NCI-H510A treated with DMSO at 0.1 percent for 48 hours (cell line): ENCODE measurements around the gene TP53RK.
A peak's percentile ranks its signal among the peaks of the same experiment; 100 is the strongest.

ENCODE experiments used
- DNase-seq: peaks from one replicate; lab custom pipeline; 2025; lab: John Stamatoyannopoulos, UW

Gene TP53RK

DNA sequence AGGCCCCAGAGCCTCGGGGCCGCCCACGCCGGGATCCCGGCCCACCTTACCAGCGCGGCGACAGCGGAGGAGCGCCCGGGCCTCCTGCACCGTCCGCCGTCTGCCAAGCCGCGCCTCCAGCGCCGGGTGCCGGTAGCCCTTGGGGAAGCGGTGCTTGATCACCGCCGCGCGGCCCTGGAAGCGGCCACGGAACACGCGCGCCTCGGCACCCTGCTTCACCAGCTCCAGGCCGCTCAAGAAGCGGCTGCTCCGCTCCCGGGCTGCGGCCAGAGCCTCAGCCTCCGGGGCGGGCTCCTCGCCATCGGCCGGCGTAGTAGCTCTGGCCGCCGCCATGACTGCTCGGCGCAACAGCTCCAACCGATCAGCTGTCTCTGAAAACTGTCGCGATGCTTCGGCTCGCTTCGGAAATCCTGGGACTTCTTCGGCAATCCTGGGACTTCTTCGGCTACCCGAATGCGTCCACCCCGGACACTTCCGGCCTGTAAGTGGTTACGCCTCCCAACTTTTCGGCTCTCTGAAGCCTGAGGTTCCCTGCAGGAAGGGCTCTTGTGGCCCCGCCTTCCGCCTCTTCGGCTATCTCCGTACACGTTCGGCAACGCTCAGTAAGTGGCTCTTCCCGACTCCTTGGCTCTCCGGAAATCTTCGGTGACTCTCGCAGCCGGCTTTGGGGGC is at the start of gene TP53RK:
Gene TP53RK, minus strand, starts transcription at position 363 of the 672 bp plus-strand sequence. Its CDS starts 30 bp downstream, at position 333.
- peak; percentile 93 for DNase-seq

DNA sequence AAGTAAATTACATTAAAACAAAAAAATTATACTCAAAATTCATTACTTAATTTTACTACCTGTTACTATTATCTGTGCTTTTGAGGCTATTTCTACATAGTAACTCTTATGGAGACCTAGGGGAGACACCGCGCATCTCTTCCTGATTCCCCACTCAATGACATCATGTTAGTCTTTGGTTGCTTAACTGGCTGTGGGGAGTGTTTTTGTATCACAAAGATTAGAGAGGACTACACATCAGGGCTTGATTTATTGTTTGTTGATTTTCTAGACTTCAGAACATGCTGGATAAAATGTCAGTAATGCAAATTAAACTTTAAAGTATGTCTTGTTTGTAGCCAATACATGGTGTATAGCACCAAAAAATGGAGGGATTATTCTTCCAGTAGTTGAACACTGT is 46.2 kb upstream of the TP53RK start:
- DNase-seq: peak; percentile 13

- no peak for DNase-seq
Observed at GRCh38 chr20:46731770-46732169, 42.5 kb upstream of the TP53RK start.

DNA sequence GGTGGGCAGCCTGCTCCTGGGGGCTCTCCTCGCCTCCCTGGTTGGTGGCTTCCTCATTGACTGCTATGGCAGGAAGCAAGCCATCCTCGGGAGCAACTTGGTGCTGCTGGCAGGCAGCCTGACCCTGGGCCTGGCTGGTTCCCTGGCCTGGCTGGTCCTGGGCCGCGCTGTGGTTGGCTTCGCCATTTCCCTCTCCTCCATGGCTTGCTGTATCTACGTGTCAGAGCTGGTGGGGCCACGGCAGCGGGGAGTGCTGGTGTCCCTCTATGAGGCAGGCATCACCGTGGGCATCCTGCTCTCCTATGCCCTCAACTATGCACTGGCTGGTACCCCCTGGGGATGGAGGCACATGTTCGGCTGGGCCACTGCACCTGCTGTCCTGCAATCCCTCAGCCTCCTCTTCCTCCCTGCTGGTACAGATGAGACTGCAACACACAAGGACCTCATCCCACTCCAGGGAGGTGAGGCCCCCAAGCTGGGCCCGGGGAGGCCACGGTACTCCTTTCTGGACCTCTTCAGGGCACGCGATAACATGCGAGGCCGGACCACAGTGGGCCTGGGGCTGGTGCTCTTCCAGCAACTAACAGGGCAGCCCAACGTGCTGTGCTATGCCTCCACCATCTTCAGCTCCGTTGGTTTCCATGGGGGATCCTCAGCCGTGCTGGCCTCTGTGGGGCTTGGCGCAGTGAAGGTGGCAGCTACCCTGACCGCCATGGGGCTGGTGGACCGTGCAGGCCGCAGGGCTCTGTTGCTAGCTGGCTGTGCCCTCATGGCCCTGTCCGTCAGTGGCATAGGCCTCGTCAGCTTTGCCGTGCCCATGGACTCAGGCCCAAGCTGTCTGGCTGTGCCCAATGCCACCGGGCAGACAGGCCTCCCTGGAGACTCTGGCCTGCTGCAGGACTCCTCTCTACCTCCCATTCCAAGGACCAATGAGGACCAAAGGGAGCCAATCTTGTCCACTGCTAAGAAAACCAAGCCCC is 36.2 kb upstream of the TP53RK start:
- no peak for DNase-seq

DNA sequence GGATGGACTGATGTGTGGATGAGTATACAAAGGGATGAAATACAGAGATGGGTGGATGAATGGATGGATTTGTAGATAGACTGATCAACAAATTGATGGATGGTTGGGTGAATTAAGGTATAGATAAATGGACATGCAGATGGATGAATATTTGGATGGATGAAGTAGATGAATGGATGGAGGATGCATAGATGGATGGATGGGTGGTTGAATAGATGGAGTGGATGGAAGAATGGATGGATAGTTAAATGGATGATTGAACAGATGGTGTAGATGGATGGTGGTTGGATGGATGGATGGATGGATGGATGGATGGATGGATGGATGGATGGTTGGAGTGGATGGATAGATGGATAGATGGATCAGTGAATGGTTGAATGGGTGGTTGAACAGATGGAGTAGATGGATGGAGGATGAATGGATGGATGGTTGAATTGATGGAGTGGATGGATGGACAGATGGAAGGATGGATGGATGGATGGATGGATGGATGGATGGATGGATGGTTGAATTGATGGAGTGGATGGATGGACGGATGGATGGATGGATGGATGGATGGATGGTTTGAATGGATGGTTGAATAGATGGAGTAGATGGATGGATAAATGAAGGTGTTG is 35.2 kb upstream of the TP53RK start:
- DNase-seq: no peak

DNA sequence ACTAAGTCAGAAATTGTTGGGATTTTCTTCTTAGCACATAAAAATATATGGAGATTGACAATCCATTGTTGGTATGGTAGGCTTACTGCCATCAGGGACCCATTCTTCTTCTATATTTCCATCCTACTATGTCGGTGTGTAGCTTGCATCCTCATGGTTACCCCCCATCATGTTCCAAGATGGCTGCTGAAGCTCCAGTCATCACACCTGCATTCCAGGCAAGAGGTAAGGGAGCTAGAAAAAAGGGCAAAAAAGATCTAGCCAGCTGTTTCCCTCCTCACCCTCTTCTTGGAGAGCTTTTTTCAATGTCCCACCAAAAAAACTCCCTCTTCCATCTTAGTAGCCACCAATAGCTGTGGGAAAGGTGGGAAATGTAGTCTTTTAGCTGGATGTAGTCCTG is 33.8 kb upstream of the TP53RK start:
- DNase-seq: no peak

DNA sequence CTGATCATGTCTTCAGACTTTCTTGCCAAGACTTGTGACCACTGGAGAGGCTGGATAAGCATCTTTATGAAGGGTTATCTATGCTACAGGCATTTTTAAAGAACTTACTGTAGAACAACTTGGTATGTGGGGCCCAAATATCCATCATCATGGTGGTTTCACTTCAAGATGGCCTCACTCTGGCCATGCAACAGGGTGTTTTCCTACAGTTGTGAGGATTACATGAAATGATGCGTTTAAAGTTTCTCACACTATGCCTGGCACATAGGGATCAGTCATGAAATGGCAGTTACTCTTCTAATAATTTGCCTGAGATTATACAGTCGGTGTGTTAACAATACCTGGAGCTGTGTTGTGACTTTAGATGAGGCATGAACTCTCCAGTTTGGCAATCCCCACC is 33.2 kb upstream of the TP53RK start:
- DNase-seq: no peak

DNA sequence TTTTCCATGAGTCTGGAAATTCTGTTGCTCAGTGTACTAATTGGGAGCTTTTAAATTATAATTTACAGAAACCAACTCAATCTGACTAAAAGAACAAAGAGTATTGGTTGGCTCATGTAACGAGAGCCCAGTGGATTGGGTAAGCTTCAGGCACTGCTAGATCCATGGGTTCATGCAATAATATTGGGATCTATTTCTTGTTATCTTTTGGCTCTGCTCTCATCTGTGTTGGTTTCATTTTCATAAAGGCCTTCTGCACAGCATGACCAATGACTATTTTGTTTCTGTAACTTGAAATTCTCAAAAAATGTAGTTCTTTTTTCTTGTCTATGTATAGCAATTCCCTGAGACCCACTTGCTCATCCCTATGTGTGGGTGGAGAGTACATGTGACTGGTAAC is 32.2 kb upstream of the TP53RK start:
- no peak for DNase-seq

DNA sequence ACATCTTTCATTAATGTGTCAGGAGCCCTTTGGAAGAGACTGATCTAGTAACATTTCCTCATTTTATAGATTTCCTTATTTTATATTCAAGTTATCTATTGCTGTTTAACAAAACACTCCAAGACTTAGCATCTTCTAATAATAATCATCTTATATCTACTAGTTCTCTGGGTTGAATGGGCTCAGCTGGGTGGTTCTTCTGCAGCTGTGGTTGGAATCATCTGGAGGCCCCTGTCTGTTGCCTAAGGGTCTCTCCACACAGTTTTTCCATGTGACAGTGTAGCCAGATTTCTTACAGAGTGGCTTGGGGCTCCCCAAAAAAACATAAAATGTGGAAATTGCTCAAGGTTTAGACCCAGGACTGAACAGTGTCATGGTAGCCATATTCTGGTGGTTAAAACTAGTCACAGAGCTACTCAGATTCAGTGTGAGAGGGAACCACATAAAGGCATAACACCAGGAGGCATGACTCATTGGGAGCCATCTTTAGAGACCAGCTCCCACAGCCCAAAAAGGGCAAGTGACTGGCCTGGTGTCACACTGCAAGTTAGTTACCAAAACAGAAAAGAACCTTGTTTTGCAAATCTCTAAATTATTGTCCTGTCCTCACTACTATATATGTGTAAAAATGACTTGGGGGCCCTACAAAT is 31.7 kb upstream of the TP53RK start:
- no peak for DNase-seq

DNA sequence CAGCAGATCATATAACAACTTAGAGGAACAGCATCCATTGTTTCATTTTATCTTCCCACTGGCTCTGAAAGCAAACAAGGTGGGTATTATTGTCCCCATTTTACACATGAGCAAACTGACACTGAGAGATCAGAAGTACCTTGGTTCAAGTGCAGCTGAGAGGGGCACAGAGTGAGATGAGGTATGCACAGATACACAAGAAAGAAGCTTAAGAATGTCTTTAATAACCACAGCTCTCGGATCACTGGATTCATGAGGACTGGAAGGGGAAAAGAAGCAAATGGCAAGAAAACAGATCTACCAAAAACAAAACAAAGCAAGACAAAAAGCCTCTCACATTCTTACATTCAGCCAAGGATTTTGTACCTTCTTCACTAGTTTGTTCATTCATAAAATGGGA is 30.8 kb upstream of the TP53RK start:
- no peak for DNase-seq

DNA sequence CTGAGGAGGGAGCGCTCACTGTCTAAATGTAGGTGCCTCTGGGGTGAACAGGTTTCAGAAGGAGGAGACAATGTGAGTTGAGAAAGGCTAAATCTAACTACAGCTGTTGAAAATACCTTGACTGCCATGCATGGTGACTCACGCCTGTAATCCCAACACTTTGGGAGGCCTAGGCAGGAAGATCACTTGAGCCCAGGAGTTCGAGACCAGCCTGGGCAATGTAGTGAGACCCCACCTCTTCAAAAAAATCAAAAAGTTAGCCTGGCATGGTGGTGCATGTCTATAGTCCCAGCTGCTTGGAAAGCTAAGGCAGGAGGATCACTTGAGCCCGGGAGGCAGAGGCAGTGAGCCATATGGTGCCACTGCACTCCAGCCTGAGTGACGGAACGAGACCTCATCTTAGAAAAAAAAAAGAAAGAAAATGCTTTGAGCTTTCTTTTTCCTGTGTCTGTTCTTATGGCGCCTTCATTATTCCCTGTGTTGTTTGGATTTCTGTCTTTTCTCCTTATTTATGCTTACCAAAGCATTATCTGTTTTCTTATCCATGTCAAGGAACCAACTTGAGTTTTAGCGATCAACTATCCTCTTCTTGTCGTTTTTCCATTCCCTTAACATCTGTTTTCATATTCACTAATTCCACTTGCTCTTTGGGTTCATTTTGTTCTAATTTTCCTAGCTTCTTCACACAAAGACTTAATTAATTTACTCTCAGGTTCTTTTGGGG is 28.7 kb upstream of the TP53RK start:
- DNase-seq: no peak

DNA sequence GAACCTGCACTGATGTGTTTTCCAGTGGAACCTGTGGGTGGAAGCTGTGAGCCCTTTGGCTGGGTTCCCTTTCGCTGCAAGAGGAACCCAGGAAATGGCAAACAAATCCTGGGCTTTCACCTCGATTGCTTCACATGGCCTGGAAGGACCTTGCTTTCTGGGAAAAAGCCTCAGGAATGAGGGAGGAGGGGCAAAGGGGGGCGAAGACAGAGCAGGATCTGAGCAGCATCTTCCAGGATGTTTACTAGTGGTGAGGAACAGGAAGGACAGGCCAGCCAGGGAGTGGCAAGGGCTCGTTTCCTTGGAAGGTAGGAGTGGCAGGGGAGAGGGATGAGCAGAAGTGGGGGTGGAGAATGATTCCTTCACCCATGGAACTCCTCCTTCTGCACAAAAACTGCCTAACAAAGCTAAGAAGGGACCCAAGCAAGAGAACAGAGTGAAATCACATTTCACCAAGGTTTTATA is 26.1 kb upstream of the TP53RK start:
- DNase-seq: no peak

DNA sequence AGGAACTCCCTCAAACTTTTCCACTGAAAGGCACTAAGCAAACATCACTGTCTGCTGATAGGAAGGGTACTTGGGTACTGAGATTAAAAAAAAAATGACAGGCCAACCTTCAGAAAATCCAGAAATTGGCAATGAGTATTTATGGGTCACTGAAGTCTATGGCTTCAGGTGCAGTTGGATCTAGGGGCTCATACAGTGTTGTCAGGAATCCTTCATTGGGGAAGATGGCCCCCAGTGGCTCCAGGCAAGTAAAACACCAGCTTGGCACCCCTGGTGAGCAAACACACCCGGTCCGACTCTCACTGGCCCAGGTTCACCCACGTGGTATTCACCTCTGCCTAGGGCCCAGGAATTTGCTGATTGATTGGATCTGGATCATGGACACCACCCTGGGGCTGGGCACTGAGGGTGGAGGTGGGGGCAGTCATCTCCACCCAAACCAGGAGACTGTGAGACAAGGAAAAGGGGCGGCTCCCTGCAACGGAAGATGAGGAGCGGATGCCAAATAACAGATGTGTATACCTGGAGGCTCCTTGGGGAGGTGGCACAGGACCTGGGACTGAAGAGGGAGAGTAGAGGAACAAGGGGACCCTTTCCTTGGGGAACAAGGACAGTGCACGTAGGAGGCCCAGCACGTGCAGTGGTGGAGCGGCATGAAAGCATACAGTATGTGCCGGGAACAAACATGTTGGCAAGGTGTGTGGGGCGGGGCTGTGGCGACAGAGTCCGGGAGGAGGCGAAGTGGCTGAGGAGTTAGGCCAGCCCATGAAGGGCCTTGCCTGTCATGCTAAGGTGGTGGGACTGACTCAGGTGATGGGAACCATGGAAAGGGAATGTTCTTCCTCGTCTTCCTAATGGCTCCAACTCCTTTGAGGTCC is 25.0 kb upstream of the TP53RK start:
- no peak for DNase-seq

GRCh38 chr20:46712056-46712636 is 22.9 kb upstream of the TP53RK start:
- no peak for DNase-seq

GRCh38 chr20:46710153-46710913 is 21.1 kb upstream of the TP53RK start:
- peak; percentile 40 for DNase-seq

DNA sequence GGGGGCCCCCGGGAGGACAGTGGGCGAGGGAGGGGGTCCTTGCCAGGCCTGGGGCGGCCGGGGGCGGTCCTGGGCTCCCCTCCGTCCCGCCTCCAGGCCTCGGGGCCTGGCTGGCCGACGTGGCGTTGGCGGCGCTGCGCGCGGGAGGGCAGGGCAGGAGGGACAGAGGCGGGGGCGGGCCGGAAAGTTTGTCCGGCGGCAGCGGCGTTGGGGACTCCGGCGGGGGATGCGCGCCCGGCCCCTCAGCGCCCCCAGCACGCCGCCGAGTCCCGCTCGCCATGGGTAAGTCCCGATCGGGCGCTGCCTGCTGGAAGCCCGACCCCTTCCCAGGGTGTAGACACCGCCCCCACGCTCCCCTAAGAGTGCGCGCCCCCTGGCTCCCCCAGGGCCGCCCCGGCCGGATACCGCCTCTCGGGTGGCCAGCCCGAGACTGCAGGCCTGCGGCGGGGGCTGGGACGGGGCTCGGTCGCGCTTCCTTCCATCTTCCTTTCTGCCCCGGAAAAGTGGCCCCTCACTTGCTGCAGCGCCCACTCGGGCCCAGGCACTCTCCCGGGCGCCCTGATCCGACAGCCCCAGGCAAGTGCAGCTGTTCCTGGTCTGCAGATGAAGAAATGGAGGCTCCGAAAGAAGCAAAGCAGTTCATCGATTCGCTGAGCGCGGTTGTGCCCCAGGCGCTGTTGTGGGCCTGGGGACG is 20.4 kb upstream of the TP53RK start, which contains the start of gene SLC2A10:
Gene SLC2A10, plus strand, starts transcription at position 191 of the 694 bp plus-strand sequence. Its CDS starts 88 bp downstream, at position 279.
- peak; percentile 40 for DNase-seq

- DNase-seq: no peak
Observed at GRCh38 chr20:46709055-46709458, 19.8 kb upstream of the TP53RK start.

GRCh38 chr20:46708172-46708860 is 19.1 kb upstream of the TP53RK start:
- no peak for DNase-seq
